ENCODE data around the gene ENO3. TPM values are rescaled to one million over a fixed set of nuclear protein-coding genes. Genes with fewer than 3 reads are reported as not detected.
A peak's percentile ranks its signal among the peaks of the same experiment; 100 is the strongest.

The ENO3 gene
- total RNA-seq, 1 donor from 2014 or later: 2.6 TPM

DNA sequence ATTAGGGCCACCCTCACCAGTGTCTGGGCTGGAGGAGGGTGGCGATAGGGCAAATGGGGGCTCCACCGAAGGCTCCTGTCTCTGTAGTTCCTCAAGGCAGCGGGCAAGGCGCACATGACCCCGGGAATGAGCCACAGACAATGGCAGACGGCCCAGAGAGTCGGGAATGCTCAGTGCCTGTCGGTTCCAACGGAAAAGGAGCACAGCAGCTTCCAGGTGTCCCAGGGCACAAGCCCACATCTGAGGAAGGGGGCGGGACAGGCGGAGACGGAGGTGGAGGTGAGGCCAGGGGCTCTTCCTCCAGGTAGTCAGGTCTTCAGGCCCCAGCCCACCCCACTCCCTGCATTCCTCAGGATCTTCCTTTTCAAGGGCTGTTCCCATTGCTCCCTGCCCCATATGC lies 21.8 kb downstream of the ENO3 start:
- no peak for DNase-seq (ENCODE audit: low read depth in 2 of 2)

DNA sequence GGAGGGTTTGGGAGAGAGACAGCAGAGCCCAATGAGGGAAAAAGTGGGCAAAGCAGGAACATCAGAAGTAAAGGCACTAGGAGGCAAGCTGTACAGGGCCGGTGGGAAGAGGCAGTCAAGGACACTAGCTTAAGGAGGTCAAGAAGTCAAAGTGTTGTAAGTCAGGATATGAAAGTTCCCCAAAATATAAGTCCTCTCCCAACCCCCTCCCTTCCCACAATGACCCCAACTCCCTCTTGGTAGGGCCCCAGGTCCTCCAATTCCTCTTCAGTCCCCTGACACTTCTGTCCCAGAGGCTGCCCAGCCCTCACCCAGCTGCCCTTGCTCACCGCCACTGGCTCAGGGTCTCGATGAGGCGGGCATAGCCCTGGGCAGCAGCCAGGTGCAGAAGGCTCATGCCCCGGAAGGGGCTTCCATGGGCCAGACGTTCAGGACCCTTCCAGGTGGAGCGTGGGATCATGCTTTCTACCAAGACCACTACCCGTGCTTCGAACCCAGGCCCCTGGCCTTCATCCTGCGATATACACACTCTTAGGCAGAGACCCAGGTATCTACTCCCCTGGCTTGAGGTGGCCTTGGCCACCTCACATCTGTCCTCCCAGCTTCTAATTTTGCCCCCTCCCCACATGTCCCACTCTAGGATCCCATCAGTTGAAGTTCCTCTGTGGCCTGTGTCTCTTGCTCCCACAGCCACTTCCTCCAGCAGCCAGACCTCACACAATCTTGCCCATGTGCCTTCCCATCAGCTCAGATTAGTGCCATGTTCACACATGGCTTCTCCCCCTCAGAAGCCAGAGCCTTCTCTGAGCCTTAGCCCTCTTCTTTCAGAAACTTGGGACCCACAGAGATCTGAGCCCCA lies 22.6 kb downstream of the ENO3 start:
- DNase-seq (ENCODE audit: low read depth in 2 of 2): no peak

DNA sequence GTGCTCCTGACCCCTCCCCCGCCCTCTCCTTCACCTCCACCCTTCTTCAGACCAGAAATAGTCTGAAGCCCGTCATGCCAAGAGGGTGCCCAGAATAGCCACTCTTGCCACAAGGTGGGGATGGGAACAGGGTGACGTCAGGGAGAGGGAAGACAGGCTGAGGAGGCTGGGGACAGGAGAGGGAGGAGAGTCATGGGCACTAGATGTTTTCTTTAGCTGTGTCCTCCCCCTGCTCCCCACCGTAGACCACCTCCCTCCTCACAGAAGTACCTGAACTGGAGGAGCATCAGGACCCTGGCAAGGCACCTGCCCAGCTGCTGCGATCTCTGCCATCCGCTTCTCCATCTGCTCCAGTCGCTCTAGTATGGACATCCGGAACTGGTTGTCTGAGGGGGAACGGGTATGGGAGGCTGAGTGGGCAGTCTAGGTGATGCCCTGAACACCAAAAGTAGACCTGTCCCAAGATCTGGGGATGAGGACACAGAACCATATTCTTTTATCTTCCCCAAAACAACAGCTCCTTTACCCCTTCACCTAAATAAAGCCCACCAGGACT lies 23.3 kb downstream of the ENO3 start:
- no peak for DNase-seq (ENCODE audit: low read depth in 2 of 2)

DNA sequence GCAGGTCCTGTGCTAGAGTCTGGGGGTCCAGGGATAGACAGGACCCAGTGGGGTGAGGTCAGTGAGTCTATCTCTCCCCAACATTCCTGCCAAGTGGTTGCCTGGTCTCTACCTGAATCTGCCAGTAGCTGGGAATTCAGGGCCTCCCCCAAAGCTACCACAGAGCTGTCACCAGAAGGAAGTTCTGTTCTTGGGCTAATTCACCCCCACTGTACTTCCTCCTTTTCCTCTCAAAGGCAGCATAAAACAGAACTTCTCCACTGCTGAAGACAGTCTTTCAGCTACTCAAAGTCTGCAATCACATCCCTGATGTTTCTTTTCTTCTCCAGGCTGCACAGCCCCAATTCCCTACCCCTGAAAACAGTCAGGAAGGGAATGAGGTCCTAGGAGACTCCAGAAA lies 27.8 kb downstream of the ENO3 start:
- DNase-seq (ENCODE audit: low read depth in 2 of 2): no peak

DNA sequence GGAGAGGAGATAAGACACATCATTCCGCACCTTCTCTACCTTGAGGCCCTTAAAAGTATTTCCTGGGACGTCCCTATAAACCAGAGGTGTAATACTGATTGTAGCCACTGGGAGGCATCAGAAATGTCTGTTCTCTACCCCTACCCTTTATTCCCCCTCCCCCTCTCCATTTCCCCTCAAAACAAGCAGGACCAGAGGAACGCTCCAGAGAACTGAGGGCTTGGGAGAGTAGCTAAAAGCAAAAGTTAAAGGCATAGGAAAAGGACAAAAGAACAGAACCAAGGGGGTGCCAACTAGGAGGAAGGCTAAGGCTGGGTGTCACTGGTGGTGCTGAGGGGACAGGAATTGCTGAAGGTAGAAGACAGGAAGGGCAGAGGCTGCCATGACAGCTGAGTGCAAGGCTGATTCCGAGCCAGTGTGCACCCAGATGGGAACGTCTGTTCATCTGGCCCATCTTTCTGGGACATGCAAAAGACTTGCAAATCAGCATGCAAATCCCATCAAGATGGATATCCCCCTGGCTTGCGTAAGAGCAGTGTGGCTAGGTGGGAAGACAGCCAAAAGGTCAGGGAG lies 29.8 kb downstream of the ENO3 start:
- peak; percentile 61 to 81 for DNase-seq (ENCODE audit: low read depth in 2 of 2)

DNA sequence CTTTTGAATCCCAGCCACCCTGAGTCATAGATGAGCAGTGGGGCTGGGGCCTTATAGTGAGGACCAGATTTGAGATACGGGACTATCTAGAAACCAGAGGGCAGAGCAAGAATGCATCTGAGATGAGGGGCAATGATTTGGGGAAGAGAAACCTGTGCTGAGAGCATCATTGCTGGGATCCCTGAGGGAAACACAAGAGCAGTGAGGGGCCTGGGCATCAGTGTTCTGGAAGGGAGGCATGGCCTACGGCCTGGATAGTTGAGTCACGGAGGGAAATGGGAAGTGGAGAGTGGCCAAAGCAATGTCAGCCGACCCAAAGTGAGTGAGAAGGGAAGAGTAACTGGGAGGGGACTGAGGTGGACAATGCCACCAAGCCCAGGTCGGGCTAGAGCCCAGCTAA lies 31.4 kb downstream of the ENO3 start:
- DNase-seq (ENCODE audit: low read depth in 2 of 2): no peak

DNA sequence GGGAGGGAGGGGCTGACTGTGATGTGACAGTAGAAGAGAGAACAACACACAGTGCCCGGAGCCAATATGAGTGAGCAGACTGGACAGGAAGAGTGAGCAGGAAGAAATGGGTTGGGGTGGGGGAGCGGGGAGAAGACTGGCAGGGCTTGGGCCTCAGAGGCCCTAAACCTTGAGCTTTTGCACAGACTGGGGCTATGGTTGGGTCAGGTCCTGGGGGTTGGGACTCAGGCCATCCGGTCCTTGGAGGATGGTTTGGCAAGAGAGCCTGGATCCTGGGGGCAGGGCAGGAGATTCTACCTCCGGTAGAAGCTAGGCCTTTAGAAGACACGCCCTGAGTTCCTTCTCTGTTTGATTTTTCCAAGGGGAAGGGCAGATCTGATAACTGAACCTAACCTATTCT lies 35.5 kb downstream of the ENO3 start:
- DNase-seq (ENCODE audit: low read depth in 2 of 2): peak; percentile 66

DNA sequence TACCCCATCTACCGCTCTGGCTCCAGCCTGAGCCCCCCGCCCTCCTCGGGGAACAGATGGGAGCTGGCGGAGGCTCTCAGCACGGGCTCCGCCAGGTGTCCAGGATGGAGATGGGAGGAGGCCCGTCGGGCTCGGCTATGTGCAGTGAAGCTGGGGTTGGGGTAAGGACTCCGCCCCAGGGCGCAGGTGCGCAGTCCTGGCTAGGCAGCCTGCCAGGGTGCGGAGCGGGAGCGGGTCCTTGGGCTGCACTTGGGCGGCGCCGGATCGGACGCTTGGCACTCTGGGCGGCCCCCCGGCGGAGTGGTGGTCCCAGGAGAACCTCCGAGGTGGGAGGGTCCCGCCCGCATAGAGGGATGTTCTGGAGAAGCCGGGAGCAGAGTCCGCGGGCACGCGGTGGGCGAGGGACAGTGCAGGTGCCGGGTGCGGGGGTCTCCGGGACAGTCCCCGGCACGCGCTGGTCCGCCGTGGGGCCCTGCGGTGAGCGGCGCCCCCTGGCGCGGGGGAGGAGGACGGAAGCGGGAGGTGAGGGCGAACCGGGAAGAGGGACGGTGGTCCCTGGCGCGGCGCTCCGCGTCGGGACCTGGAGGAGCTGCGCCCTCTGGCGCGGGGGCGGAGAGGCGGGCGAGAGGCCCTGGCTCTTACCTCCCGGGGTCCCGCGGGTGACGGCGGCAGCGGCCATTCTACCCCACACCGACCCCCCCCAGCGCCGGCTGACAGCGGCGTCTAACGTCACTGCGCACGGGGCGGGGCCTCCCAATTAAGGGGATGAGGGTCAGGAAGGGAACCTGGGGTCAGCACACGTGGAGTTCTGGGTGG lies 36.2 kb downstream of the ENO3 start, which contains the start of gene CAMTA2:
Gene CAMTA2, minus strand, starts transcription at position 725 of the 816 bp plus-strand sequence. CDS start 1,453 bp downstream, outside the sequence.
- DNase-seq (ENCODE audit: low read depth in 2 of 2): peak; percentile 77 to 87

DNA sequence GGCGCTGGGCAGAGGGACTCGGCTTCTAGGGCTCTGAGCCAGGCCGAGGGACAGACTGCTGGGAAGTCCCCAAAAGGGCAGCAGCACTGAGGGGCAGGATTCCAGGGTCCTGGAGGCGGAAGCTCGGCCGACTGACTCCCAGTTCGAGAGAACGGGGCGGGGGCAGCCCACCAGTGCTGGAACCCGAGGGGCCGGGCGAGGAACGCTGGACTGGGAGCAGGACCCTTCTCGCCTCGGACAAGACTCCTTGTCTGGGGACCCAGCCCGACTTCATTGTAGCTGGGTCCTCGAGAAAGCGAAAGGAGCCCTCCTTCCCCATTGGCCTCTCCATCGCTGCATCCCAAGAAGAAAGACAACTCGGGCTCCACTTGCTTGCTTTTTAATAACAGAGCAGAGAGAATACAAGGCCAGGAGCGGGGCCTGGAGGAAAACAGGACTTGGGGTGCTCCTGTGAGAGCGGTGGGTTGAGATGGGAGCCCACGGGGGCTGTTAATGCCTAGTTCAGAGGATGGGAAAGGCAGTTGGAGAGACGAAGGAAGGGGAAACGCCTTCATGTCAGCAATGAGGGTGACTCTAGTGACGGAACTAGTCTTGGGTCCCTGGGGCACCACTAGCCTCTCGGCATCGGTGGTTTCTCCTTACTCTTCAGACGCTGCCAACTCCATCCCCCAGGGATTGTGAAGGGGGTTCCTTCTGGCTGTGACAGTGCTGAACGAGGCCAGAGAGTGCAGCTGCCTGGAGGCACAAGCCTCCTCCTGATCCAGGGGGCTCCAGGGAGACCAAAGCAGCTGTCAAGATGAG lies 37.0 kb downstream of the ENO3 start:
- no peak for DNase-seq (ENCODE audit: low read depth in 2 of 2)

DNA sequence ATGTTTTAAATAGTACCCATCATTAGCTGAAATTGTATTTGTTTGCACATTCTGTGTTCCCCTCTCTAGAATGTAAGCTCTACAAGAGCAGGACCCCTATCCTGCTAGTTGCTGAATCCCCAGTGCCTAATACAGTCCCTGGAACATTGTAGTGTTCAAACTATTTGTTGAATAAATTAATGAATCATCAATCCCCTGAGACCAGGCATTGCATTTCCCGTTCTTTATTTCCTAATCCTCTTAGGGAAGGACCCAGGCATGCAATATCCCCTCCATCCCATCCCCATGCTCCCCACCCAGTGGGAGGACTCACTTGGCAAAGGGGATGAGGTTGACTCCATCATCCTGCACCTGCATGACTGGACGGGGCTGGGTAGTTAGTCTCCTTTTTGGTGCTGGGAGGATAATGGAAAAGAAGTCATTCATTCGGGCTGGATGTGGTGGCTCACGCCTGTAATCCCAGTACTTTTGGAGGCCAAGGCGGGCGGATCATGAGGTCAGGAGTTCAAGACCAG lies 43.2 kb downstream of the ENO3 start:
- DNase-seq (ENCODE audit: low read depth in 2 of 2): no peak

DNA sequence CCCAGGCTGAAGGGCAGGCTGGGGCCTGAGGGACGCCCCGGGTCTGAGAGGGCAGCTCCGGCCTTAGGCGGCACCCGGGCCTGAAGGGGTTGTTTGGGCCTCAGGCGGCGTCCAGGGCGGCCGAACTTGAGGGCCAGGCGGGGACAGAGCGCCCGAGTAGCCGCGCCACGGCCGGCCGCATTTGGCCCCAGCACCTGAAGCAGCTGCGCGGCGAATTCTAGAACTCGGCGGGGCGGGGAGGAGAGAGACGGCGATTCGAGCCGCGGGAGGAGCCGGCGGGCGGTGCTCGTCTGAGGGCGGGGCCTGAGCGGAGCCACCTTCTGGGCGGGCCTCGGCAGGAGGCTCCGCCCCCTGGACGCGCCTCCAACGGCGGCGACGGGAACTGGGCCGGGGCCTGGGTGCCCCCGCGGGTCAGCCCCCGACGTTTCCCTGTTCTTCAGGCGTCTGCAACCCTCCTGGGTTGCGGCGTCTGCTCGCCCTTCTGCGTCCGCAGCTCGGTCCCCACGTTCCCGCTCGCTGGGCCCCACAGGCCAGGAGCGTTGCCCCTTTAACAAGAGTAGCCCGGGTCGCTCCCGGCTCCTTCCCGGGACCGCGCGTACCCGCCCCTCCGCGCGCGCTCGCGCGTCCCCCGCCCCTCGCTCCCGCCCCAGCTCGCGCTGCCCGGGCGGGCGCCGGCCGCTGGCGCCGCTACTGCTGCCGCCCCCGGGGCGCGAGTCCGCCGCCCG lies 46.5 kb downstream of the ENO3 start, which contains the start of the genes INCA1 and KIF1C:
Gene INCA1, minus strand, starts transcription at position 221 of the 725 bp plus-strand sequence. CDS start 3,085 bp downstream, outside the sequence.
Gene KIF1C, plus strand, starts transcription at position 649 of the 725 bp plus-strand sequence. CDS start 2,297 bp downstream, outside the sequence.
- peak; percentile 89 for DNase-seq (ENCODE audit: low read depth in 2 of 2)

DNA sequence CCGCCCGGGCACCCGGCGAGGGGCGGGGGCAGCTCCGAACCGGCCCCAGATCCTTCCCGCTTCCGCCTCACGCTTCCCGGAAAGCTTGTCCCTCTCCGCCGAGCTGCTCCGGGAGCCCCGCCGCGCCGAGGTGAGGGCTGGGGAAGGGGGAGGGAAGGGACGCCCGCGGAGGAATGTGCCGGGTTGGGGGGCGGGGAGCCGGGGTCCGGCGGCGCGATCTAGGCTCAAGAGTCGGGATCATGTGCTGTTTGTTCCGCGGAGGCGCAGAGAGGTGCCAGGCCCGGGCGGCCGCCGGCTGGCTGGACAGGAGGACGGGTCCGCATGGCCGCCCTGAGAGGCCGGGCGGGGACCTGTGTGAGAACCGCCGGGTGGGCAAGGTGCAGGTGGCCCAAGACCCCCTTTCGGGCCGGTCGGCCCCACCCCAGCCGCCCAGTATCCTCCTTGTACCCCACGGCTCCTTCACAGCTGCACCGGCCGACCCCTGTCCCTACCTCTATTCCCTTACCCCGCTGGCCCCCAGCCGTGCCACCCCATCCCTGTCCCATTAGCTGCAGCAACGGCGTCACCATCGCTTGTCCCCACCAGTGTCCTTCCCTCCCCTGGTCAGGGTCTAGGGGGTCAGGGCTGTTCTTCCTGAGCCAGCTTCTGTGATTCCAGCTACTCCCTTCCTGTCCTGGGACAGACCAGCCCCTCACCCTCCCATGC lies 47.3 kb downstream of the ENO3 start:
- peak; percentile 33 to 42 for DNase-seq (ENCODE audit: low read depth in 2 of 2)

DNA sequence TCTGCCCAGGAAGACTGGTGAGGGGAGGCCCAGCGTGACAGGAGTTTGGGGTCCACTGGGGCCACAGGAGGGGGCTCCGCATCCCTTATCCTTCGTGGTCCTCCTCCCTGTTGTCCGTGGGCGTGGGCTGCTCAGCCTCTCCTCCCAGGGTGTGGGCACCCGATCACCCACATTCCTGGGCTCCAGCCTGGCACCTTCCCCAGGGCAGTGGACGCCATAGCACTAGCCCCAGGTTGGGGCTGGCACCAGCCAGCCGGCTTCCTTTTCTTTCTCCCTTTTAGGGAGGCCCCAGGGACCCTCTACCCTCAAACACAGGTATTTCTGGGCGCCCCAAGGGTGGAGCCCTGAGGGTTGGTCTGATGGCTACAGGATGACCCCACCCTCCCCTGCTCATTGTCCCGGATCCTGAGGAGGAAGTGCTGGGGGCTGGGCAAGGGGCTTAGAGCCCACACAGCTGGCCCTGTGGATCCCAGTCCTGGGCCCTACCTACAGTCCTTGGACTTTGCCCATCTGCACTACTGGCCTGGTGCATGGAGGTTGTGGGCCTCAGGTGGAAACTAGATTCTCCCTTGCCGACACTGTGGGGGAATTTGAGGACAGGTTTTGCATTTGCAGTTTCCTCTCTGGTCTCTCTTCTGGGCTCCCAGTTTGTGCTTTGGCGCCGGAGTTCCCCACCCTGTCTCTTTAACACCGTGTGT lies 48.0 kb downstream of the ENO3 start:
- DNase-seq (ENCODE audit: low read depth in 2 of 2): peak in 1 of 2 donors; percentile 12

DNA sequence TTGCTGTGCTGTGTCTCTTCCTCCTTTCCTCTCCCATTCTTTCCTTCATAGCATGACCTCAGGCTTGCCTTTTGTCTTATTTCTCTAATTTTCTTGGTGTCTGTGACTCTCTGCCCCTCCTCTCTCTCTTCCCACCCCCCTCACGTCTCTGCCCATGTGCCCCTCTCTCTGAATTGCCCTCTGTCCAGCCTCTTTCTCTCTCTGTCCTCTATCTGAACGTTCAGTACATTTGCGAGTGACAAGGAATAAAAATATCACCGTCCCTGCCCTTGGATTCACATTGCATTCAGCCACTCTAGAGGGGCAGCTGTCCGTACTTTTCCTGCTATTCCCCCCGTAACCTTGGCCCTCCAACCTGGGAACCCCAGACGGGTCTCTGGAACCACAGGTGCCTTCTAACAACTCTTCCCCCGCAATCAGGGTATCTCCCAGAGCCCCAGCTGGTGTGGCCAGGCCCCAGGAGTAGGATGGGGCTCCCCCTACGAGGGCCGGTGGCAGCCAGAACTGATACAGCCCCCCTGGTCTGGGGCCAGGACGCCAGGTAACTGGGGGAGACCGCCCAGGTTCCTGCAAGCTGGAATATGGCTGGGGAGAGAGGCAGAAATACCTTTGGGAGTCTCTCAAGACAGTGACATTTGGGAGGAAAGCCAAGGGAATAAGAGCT lies 48.6 kb downstream of the ENO3 start:
- no peak for DNase-seq (ENCODE audit: low read depth in 2 of 2)

DNA sequence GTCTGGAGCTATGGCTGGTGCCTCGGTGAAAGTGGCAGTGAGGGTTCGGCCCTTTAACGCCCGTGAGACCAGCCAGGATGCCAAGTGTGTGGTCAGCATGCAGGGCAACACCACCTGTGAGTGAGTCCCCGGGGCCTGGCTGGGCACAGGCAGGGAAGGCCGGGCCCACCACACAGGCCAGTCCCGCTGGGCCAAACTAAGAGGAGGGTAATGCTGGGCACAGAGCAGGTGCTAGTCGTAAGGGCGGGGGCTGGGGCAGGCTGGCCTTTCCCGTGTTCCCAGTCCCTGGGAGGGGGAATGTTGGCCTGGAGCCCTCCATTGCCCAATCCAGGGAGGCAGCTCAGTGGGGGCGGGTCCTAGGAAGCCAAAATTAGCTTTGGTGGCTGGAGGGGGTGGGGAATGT lies 49.3 kb downstream of the ENO3 start:
- peak in 1 of 2 donors; percentile 44 for DNase-seq (ENCODE audit: low read depth in 2 of 2)

DNA sequence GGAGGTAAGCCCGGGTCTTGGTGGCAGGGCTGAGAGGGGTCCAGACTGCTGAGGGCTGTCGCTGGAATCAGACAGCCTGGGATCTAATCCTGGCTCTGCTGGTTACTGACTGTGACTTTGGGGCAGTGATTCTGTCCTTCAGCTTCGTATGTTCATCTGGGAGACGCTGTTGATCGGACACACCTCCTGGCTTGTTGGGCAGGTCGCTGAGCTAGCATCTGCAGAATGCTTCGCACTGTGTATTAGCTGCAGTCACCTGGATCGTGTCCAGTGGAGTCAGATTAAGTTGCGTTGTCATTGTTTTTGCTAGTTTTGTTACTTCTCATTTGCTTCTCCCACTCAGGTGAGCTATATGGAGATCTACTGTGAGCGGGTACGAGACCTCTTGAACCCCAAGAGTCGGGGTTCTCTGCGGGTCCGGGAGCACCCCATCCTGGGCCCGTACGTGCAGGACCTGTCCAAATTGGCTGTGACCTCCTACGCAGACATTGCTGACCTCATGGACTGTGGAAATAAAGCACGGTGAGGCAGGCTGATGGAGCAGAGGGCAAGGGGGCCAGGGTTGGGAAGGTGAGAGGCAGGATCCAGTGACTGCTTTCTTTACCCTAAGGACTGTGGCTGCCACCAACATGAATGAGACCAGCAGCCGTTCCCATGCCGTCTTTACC lies 51.3 kb downstream of the ENO3 start:
- DNase-seq (ENCODE audit: low read depth in 2 of 2): no peak

DNA sequence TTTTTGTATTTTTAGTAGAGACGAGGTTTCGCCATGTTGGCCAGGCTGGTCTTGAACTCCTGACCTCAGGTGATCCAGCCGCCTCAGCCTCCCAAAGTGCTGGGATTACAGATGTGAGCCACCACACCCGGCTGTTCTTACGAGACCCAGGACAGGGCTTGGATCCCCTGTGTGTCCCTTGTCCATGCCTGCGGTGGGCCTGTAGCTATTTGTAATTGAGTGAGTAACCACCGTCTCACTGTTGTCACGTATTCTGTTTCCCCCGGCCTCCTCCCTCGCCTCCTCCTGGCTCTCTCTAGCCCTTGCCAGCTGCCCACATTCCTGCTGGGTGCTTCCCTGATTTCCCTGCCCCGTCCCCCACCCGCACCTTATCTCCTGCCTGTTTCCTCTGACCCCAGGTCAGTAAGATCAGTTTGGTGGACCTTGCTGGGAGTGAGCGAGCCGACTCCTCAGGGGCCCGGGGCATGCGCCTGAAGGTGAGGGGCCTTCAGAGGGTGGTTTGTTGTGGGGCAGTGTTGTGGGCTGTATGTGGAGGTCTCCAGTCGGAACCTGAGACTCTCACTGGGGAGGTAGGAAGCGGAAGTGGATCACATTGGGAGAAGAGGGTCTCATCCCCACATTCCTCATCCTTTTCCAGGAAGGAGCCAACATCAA lies 52.4 kb downstream of the ENO3 start:
- no peak for DNase-seq (ENCODE audit: low read depth in 2 of 2)
